DND-41 (cell line): ENCODE data around the gene LRPPRC.

ENCODE experiments used
- EZH2 ChIP-seq: IDR thresholded peaks from 3 replicates; pipeline ENCODE4 v1.6.1; 2012; ENCODE audit warnings: borderline replicate concordance, low read depth, mild to moderate bottlenecking, moderate library complexity, low read length, inconsistent platforms; ENCODE audit not compliant: severe bottlenecking
- TF ChIP-seq, protein P1 (sequence below): IDR thresholded peaks from 2 replicates; pipeline ENCODE4 v1.5.1; 2012; ENCODE audit warnings: borderline replicate concordance, low read length, moderate library complexity, mild to moderate bottlenecking; ENCODE audit not compliant: poor library complexity, severe bottlenecking; ENCODE audit errors: extremely low read depth

DNA sequence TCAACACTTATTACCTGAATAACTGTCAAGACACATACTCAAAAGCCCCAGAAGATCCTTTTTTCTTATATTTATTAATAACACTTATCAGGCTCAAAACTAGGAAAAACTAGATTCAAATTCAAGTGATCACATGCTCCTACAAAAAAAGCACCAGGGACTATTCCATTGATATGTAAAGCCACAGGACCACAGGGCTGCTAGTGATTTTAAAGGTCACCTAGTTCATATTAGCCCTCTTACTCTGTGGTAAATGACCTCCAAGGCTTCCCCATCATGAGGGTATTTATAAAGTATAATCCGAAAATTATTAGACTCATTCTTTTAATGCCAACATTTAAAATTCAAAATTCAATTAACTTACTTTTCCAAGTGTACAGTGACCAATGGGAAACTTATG lies 52.5 kb downstream of the LRPPRC start:
- TF ChIP-seq, protein P1, sequence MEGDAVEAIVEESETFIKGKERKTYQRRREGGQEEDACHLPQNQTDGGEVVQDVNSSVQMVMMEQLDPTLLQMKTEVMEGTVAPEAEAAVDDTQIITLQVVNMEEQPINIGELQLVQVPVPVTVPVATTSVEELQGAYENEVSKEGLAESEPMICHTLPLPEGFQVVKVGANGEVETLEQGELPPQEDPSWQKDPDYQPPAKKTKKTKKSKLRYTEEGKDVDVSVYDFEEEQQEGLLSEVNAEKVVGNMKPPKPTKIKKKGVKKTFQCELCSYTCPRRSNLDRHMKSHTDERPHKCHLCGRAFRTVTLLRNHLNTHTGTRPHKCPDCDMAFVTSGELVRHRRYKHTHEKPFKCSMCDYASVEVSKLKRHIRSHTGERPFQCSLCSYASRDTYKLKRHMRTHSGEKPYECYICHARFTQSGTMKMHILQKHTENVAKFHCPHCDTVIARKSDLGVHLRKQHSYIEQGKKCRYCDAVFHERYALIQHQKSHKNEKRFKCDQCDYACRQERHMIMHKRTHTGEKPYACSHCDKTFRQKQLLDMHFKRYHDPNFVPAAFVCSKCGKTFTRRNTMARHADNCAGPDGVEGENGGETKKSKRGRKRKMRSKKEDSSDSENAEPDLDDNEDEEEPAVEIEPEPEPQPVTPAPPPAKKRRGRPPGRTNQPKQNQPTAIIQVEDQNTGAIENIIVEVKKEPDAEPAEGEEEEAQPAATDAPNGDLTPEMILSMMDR: no peak
- TF ChIP-seq EZH2: no peak
